Pancreas (tissue), 10 donors: Measurements from ENCODE around the gene ZFP30. TPM values are rescaled to one million over a fixed set of nuclear protein-coding genes. Genes with fewer than 3 reads are reported as not detected.

Experiments used
- ATAC-seq, 4 donors: fragments of 200-7000 bp; cut with Tn5 transposase; one replicate each; pipeline versions ENCODE4 v1.8.0 to v1.9.1; 2020; ENCODE audit warnings: mild to moderate bottlenecking in 4 of 4, moderate library complexity in 4 of 4
- DNase-seq, 6 donors: peaks; one replicate each; pipeline ENCODE4 v3.0.0-alpha.2; 2020
- FAIRE-seq: peaks from 2 replicates; lab custom pipeline; 2012; peaks lifted over from hg19 to GRCh38; lab: Jason Lieb, UNC
- H3K27ac ChIP-seq, 4 donors: fragments of 200-600 bp; sonication (generic); 1 replicate in 3 of 4; 2 replicates in 1 of 4; pipeline versions ENCODE4 v1.5.0 to v1.8.0; 2020
- H3K27me3 ChIP-seq, 4 donors: fragments of 200-600 bp; one replicate each; pipeline ENCODE4 v1.8.0; 2021
- H3K36me3 ChIP-seq, 3 donors: fragments of 200-600 bp; sonication (generic) in 1 of 3; one replicate each; pipeline versions ENCODE4 v1.5.0 to v1.8.0; 2020 to 2021
- H3K4me1 ChIP-seq, 3 donors: fragments of 200-600 bp; one replicate each; pipeline ENCODE4 v1.8.0; 2021
- H3K4me3 ChIP-seq, 4 donors: fragments of 200-600 bp; sonication (generic) in 2 of 4; one replicate each; pipeline versions ENCODE4 v1.5.0 to v1.8.0; 2020 to 2021
- H3K9me3 ChIP-seq, 4 donors: fragments of 200-600 bp; one replicate each; pipeline ENCODE4 v1.8.0; 2021
- WGBS, 2 donors: extraction: QIAGEN DNeasy Blood & Tissue Kit; methylation state at CpG; one replicate each; pipeline ENCODE4 v1.1.7; 2013; 5-methylcytosine and 5-hydroxymethylcytosine counted together
- intact Hi-C, 3 donors: fragments of 100-400 bp; cut with DNase I; formaldehyde crosslinking; loops; one replicate each; pipeline versions ENCODE4 v1.11.1 to v1.14.2; 2022
- polyA plus RNA-seq, 2 donors: library from polyadenylated mRNA; stranded (reverse); fragments of 200-250 nt; gene quantifications; one replicate each; pipeline ENCODE4 v1.2.3, GENCODE V29; 2013
- total RNA-seq, 6 donors: library from RNA; stranded (reverse); fragmentation: NEBNext Ultra II Directional in 4 of 6; extraction: Animal tissue kit (Norgen Biotek cat#: 25700) in 4 of 6; gene quantifications; one replicate each; pipeline versions ENCODE4 v1.2.1 to v1.2.4, GENCODE V29; 2021 to 2023
- TF ChIP-seq, protein P1 (sequence below), 4 donors: fragments of 200-600 bp; sonication (generic) in 3 of 4; IDR thresholded peaks; one replicate each; pipeline versions ENCODE4 v1.5.0 to v1.8.0; 2021; ENCODE audit warnings: antibody characterized with exemption in 4 of 4
- donor health status: healthy with polysubstance abuse.
- donor health status: DM: no; HTN: no; CAD: no; lungs with moderate emphysema.
- donor health status: DM: no; HTN: no; CAD: no.
- donor health status: control.
- donor health status: control.
- donor health status: Bipolar disorder and iron deficiency.
- donor health status: DM: yes; HTN: yes; CAD: no.
- donor health status: DM: no; HTN: no; CAD: no.
- donor health status: DM: no; HTN: no; CAD: no.
- donor health status: DM: yes; HTN: yes; CAD: no.

Gene ZFP30
- total and polyA plus RNA-seq, 8 donors, result 2.6 to 8.2 (median 3.3) TPM

DNA sequence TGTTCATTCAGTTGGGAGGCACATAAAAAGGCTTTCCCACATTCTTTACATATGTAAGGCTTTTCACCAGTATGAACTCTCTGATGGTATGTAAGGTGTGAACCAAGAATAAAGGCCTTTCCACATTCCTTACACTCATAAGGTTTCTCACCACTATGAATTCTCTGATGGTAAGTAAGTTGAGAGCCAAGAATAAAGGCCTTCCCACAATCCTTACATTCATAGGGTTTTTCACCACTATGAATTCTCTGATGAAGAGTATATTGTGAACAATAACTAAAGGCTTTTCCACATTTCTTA, 89.9 kb downstream of the ZFP30 start:
- DNase-seq, result no peak
- Histone ChIP-seq H3K36me3 (peaks cover 0 to 22% (median 11%) of the 10 kb centered on the region in 3 donors), H3K4me3 (no peak overlapping the region), H3K9me3 (peaks cover 3 to 18% (median 11%) of the 10 kb centered on the region in 4 donors), H3K27me3 (no peaks in the 10 kb centered on the region), H3K27ac (no peak overlapping the region), H3K4me1 (no peaks in the 10 kb centered on the region)
- no peak for FAIRE-seq
- TF ChIP-seq, protein P1, sequence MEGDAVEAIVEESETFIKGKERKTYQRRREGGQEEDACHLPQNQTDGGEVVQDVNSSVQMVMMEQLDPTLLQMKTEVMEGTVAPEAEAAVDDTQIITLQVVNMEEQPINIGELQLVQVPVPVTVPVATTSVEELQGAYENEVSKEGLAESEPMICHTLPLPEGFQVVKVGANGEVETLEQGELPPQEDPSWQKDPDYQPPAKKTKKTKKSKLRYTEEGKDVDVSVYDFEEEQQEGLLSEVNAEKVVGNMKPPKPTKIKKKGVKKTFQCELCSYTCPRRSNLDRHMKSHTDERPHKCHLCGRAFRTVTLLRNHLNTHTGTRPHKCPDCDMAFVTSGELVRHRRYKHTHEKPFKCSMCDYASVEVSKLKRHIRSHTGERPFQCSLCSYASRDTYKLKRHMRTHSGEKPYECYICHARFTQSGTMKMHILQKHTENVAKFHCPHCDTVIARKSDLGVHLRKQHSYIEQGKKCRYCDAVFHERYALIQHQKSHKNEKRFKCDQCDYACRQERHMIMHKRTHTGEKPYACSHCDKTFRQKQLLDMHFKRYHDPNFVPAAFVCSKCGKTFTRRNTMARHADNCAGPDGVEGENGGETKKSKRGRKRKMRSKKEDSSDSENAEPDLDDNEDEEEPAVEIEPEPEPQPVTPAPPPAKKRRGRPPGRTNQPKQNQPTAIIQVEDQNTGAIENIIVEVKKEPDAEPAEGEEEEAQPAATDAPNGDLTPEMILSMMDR (IDR thresholded peaks at IDR 0.05), result no peak
- intact Hi-C loops, result no loop called here
- ATAC-seq, result no peak

DNA sequence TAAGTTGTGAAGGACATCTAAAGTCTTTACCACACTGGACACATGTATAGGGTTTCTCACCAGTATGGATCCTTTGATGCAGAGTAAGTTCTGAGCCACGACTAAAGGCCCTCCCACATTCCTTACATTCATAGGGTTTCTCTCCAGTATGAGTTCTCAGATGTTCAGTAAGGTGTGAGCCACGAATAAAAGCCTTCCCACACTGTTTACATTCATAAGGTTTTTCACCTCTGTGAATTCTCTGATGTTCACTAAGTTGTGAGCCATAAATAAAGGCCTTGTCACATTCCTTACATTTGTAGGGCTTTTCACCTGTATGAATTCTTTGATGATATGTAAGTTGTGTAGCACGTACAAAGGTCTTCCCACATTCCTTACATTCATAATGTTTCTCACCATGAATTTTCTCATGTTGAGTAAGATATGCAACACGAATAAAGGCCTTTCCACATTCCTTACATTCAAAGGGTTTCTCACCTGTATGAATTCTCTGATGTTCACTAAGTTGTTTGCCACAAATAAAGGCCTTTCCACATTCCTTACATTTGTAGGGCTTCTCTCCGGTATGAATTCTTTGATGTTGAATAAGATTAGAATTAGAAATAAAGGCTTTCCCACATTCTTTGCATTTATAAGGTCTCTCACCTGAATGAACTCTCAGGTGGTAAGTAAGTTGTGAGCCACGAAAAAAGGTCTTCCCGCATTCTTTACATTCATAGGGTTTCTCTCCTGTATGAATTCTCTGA, 90.5 kb downstream of the ZFP30 start:
- Histone ChIP-seq H3K4me1 (no peaks in the 10 kb centered on the region), H3K4me3 (no peak overlapping the region), H3K9me3 (peaks cover 3 to 18% (median 10%) of the 10 kb centered on the region in 4 donors), H3K27ac (no peak overlapping the region), H3K36me3 (peaks cover 0 to 22% (median 11%) of the 10 kb centered on the region in 3 donors), H3K27me3 (no peaks in the 10 kb centered on the region)
- DNase-seq (no peak), FAIRE-seq (no peak), ATAC-seq (no peak)
- TF ChIP-seq, protein P1 (IDR thresholded peaks at IDR 0.05), result no peak
- intact Hi-C loops, result no loop called here
- 90 to 95% methylated on average over 7 of the region's 7 CpGs for WGBS, 2 donors

Other genes with a start within 250 kb of the ZFP30 start
- 1 to 10 TPM; 1.0 to 2.9 (median 1.7) TPM for gene ZNF569, start 188.0 kb downstream of the ZFP30 start, total RNA-seq
- gene ZNF569, start 188.0 kb downstream of the ZFP30 start, polyA plus RNA-seq, result 1 to 10 TPM; 1.5 to 2.2 TPM
- 1 to 10 TPM; 1.5 to 4.1 (median 2.3) TPM for gene ZNF570, start 186.1 kb downstream of the ZFP30 start, total RNA-seq
- 1 to 10 TPM in 1 of 2 donors, under 1 TPM in 1; 0.76 to 2.1 TPM for gene ZNF570, start 186.1 kb downstream of the ZFP30 start, polyA plus RNA-seq
- 1 to 10 TPM; 1.3 to 2.8 (median 1.8) TPM for gene ZNF793, start 148.5 kb downstream of the ZFP30 start, total RNA-seq
- gene ZNF793, start 148.5 kb downstream of the ZFP30 start, polyA plus RNA-seq, result 1 to 10 TPM; 2.7 to 3.6 TPM
- 1 to 10 TPM; 1.1 to 4.3 (median 2.1) TPM for gene ZNF571, start 60.7 kb downstream of the ZFP30 start, total RNA-seq
- 1 to 10 TPM; 1.8 to 2.8 TPM for gene ZNF571, start 60.7 kb downstream of the ZFP30 start, polyA plus RNA-seq
- 1 to 10 TPM in 5 of 6 donors, under 1 TPM in 1; 0.85 to 3.1 (median 2.2) TPM for gene ZNF540, start 60.6 kb downstream of the ZFP30 start, total RNA-seq
- gene ZNF540, start 60.6 kb downstream of the ZFP30 start, polyA plus RNA-seq, result 1 to 10 TPM; 3.1 to 5.5 TPM
- 1 to 10 TPM; 2.1 to 7.6 (median 3.2) TPM for gene ZNF607, start 64.3 kb upstream of the ZFP30 start, total RNA-seq
- 1 to 10 TPM; 2.3 to 4.8 TPM for gene ZNF607, start 64.3 kb upstream of the ZFP30 start, polyA plus RNA-seq
- gene ZNF573, start 124.1 kb upstream of the ZFP30 start, total RNA-seq, result 10 to 100 TPM in 1 of 6 donors, 1 to 10 TPM in 5; 4.1 to 10.2 (median 5.4) TPM
- 1 to 10 TPM; 1.1 to 1.6 TPM for gene ZNF573, start 124.1 kb upstream of the ZFP30 start, polyA plus RNA-seq